ENCODE results near the gene GPC3. TPM values are rescaled to one million over a fixed set of nuclear protein-coding genes. Genes with fewer than 3 reads are reported as not detected.

GPC3 gene
- total RNA-seq, 1 experiment from 2014 or later, result 0.98 TPM

DNA sequence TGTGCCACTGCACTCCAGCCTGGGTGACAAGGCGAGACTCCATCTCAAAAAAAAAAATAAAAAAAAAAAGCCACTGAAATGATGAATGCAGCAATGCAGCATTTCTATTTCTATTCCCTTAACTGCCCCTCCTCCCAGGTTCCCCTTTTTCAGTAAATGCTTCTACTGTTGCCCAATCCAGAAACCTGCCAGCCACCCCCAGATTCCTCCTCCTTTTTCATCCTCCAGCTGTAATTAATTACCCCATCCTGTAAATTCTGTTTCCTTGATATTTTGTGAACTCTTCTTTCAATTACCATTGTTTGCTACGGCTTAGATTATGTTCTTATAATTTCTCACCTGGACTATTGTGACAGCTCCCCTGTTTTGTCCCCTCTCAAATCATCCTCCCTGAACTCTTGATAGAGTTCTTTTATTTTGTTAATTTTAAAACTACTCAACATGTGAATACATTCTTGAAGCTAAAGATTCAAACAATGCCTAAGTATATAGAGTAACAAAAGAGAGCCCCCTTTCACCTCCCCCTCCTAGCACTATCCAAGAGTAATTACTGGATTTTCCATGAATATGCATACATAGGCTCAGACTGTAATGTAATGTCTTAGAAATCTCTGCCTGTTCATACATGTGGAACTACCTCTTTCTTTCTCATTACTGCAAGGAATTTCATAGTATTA lies 429.5 kb downstream of the GPC3 start:
- Histone ChIP-seq H3K9me3 (ENCODE audit: control insufficient read depth in 1 of 2, insufficient read depth in 1 of 2, low read depth in 1 of 2, low read length in 2 of 2) (no peaks in the 10 kb centered on the region), H3K4me3 (replicated peaks in 1 of 2; ENCODE audit: low read depth in 1 of 2, low read length in 2 of 2) (no peak overlapping the region), H3K36me3 (ENCODE audit: control insufficient read depth in 1 of 2, insufficient read depth in 2 of 2, low read length in 2 of 2) (no peaks in the 10 kb centered on the region), H3K27me3 (ENCODE audit: insufficient read depth, low read length) (no peaks in the 10 kb centered on the region), H3K9ac (ENCODE audit: low read length) (no peak overlapping the region), H3K4me2 (ENCODE audit: low read length) (no peak overlapping the region), H3K79me2 (ENCODE audit: insufficient read depth, low read length) (no peaks in the 10 kb centered on the region), H4K20me1 (ENCODE audit: insufficient read depth) (no peaks in the 10 kb centered on the region), H3K4me1 (ENCODE audit: control insufficient read depth in 1 of 2, insufficient read depth in 2 of 2, low read length in 2 of 2) (no peaks in the 10 kb centered on the region), H3K9me2 (ENCODE audit: insufficient read depth) (no peaks in the 10 kb centered on the region), H3K27ac (ENCODE audit: low read depth, low read length) (no peak overlapping the region), H2AFZ (ENCODE audit: low read depth, low read length, poor library complexity, severe bottlenecking) (no peak overlapping the region)
- ChIA-PET POLR2A (no interaction called here), RAD21 (ENCODE audit: low non-redundant PET in 1 of 2, low total read pairs in 2 of 2, uncharacterized antibody in 2 of 2, unreplicated experiment in 2 of 2) (no interaction called here), CTCF (no interaction called here)
- TF ChIP-seq, protein P1, sequence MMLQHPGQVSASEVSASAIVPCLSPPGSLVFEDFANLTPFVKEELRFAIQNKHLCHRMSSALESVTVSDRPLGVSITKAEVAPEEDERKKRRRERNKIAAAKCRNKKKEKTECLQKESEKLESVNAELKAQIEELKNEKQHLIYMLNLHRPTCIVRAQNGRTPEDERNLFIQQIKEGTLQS (IDR thresholded peaks at IDR 0.05), result no peak
- TF ChIP-seq, protein P2, sequence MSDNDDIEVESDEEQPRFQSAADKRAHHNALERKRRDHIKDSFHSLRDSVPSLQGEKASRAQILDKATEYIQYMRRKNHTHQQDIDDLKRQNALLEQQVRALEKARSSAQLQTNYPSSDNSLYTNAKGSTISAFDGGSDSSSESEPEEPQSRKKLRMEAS (IDR thresholded peaks at IDR 0.05), result no peak
- TF ChIP-seq TCF7L2 (IDR thresholded peaks at IDR 0.05; ENCODE audit: borderline replicate concordance, extremely low read depth, insufficient read depth, insufficient read length) (no peak), POLR2AphosphoS5 (IDR thresholded peaks at IDR 0.05; ENCODE audit: low read depth, low read length) (no peak), SIN3A (IDR thresholded peaks at IDR 0.05; ENCODE audit: low read depth) (no peak), EZH2phosphoT487 (IDR thresholded peaks at IDR 0.05; ENCODE audit: borderline replicate concordance) (no peak), FOSL1 (IDR thresholded peaks at IDR 0.05; ENCODE audit: low read depth) (no peak), POLR2A (IDR thresholded peaks at IDR 0.05; ENCODE audit: borderline replicate concordance, extremely low read depth, insufficient read depth, insufficient read length) (no peak), CEBPB (IDR thresholded peaks at IDR 0.05; ENCODE audit: low read depth) (no peak), EZH2 (IDR thresholded peaks at IDR 0.05) (no peak)
- TF ChIP-seq, protein P3, sequence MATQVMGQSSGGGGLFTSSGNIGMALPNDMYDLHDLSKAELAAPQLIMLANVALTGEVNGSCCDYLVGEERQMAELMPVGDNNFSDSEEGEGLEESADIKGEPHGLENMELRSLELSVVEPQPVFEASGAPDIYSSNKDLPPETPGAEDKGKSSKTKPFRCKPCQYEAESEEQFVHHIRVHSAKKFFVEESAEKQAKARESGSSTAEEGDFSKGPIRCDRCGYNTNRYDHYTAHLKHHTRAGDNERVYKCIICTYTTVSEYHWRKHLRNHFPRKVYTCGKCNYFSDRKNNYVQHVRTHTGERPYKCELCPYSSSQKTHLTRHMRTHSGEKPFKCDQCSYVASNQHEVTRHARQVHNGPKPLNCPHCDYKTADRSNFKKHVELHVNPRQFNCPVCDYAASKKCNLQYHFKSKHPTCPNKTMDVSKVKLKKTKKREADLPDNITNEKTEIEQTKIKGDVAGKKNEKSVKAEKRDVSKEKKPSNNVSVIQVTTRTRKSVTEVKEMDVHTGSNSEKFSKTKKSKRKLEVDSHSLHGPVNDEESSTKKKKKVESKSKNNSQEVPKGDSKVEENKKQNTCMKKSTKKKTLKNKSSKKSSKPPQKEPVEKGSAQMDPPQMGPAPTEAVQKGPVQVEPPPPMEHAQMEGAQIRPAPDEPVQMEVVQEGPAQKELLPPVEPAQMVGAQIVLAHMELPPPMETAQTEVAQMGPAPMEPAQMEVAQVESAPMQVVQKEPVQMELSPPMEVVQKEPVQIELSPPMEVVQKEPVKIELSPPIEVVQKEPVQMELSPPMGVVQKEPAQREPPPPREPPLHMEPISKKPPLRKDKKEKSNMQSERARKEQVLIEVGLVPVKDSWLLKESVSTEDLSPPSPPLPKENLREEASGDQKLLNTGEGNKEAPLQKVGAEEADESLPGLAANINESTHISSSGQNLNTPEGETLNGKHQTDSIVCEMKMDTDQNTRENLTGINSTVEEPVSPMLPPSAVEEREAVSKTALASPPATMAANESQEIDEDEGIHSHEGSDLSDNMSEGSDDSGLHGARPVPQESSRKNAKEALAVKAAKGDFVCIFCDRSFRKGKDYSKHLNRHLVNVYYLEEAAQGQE (IDR thresholded peaks at IDR 0.05; ENCODE audit: low read depth), result no peak
- no peak for ATAC-seq
- BruUV-seq (replicated peaks), result no TSS peak
- DNase-seq (ENCODE audit: low read depth, low spot score), result no peak
- intact Hi-C loops (cut with micrococcal nuclease), result no loop called here
